GM12801 (cell line): ENCODE data around the gene VARS2.

Source experiments
- CTCF ChIP-seq: IDR thresholded peaks from one replicate; pipeline ENCODE4 v1.5.1; 2011; ENCODE audit warnings: control low read depth; ENCODE audit not compliant: insufficient read length; ENCODE audit errors: extremely low read depth

The VARS2 gene

DNA sequence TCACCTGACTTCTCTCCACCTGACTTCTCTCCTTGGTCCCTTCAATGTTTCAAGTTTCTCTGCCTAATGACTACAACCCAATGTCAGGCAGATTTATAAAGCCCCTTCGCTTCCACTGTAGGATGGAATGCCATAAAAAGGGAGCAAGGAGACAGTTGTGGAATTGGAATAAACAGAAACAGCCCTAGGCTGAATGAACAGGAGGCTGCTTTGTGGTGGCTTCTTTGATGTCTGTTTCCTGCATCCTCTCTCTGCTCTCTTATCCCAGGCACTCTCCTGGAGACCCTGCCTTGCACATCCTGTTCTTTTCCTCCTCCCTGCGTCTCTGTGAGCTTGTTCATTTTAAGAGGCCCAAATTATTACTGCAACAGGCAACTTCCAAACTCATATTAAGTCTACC is 43.7 kb downstream of the VARS2 start:
- TF ChIP-seq CTCF: no peak

GRCh38 chr6:30960907-30961673 is 47.1 kb downstream of the VARS2 start:
- no peak for TF ChIP-seq CTCF

DNA sequence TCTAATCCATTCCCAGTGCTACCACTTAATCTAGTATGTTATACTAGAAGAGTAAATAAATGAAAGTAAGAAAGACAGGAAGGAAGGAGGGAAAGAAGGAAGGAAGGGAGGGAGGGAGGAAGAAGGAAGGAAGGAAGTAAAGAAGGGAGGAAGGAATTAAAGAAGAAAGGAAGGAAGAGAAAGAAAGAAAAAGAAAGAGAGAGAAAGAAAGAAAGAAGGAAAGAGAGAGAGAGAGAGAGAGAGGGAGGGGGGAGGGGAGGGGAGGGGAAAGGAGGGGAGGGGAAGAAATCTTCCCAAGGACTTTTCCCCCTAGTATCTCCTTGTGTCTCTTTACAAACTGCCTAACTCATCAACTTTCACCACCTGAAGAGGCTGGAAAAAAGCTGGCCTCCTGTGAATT is 48.7 kb downstream of the VARS2 start:
- no peak for TF ChIP-seq CTCF

DNA sequence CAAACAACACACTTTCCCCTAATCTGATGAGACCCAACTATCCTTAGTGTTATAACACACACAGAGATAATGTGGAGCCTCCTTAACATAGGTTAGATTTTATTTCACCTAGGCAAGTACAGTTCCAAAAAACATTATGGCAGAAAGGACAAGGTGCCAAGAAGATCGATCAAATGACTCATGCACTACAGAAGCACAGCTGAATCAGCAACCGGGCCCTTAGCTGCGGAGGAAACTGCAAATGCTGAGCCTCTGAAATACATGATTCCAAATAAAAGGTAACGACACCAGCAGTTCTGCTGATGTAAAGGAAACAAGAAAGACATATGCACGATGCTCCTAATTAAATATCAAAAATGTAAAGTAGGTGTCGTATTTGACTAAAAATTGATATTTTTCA is 49.6 kb downstream of the VARS2 start:
- TF ChIP-seq CTCF: no peak

- TF ChIP-seq CTCF: no peak
Measured at GRCh38 chr6:30964075-30964474, 50.0 kb downstream of the VARS2 start.

GRCh38 chr6:30965140-30965601 is 51.1 kb downstream of the VARS2 start:
- TF ChIP-seq CTCF: no peak

- TF ChIP-seq CTCF: no peak
Measured at GRCh38 chr6:30966154-30966553, 52.1 kb downstream of the VARS2 start.
